ENCODE measurements around the gene C1QTNF5. TPM values are rescaled to one million over a fixed set of nuclear protein-coding genes. Genes with fewer than 3 reads are reported as not detected.

Gene C1QTNF5
- total RNA-seq, 1 experiment from 2014 or later: not detected

GRCh38 chr11:119363851-119364590, 23.3 kb upstream of the C1QTNF5 start:
- Histone ChIP-seq H3K9me3 (no peaks in the 10 kb centered on the region), H3K27me3 (no peaks in the 10 kb centered on the region), H3K36me3 (peaks cover 17% of the 10 kb centered on the region), H3K4me3 (peak overlapping the region; percentile 50)
- peak; percentile 59 for DNase-seq

- Histone ChIP-seq H3K9me3 (no peaks in the 10 kb centered on the region), H3K4me3 (peak overlapping the region; percentile 50), H3K36me3 (peaks cover 24% of the 10 kb centered on the region), H3K27me3 (no peaks in the 10 kb centered on the region)
- DNase-seq: no peak
Observed at GRCh38 chr11:119363081-119363850, 22.6 kb upstream of the C1QTNF5 start.

DNA sequence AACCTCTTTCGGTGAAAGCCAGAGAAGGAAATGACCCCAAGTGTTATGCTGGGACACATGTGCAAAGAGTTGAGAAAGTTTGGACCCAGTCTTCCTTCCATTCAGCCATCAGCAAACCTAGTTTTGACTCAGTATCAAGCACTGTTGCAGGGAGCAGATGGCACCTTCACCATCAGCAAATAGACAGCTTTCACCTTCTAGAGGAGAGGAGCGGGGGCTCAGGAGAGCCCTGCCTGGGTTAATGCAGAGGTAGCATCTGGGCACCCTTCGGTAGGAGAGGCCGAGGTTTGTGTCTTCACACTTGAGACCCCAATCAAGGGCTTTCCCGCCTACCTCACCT, 22.0 kb upstream of the C1QTNF5 start:
- Histone ChIP-seq H3K27me3 (no peaks in the 10 kb centered on the region), H3K4me3 (peak overlapping the region; percentile 50), H3K36me3 (peaks cover 29% of the 10 kb centered on the region), H3K9me3 (no peaks in the 10 kb centered on the region)
- DNase-seq: no peak

DNA sequence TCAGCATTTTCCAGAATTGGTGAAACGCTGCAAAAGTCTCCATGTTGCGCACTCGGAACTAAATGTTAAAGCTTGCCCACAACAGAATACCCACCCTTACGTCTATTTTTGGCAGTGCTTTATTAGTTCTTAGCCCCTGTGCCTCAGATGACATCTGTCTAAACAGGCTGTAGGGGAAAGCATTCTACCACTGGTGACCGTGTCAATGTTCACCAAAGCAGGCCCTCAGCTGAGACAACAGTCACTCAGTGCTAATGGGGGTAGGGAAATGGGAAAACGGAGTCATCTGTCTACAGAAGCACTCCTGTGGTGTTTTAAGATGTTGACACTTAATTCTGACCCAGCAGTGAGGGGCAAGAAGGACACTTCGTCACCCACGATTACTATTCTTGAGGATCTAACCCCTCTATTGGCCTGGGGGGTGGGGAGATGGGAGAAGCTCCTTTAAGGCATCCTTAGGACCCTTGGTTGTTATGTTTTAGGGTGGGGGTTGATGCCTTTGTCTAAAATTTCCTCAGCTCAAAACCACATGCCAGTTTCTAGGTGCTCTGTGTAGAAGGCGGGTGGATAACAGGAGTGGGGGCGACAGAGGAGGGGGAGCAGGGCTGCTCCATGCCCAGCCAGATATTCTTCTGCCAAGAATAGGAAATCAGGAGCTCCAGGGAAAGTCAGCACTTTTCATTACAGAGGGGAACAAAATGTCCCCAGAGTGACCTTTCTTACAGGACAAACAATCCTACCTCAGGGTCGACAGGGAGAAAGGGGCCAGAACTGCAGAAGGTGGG, 21.4 kb upstream of the C1QTNF5 start:
- Histone ChIP-seq H3K36me3 (peaks cover 34% of the 10 kb centered on the region), H3K9me3 (no peaks in the 10 kb centered on the region), H3K4me3 (peak overlapping the region; percentile 50), H3K27me3 (no peaks in the 10 kb centered on the region)
- DNase-seq: no peak

GRCh38 chr11:119361056-119361787, 20.5 kb upstream of the C1QTNF5 start:
- peak; percentile 93 for DNase-seq
- Histone ChIP-seq H3K27me3 (no peaks in the 10 kb centered on the region), H3K36me3 (peaks cover 38% of the 10 kb centered on the region), H3K4me3 (peak overlapping the region; percentile 8; the same call in 1 of the 2 replicates), H3K9me3 (no peaks in the 10 kb centered on the region)

GRCh38 chr11:119359365-119360214, 18.9 kb upstream of the C1QTNF5 start:
- Histone ChIP-seq H3K4me3 (no peak overlapping the region), H3K9me3 (no peaks in the 10 kb centered on the region), H3K27me3 (no peaks in the 10 kb centered on the region), H3K36me3 (peaks cover 45% of the 10 kb centered on the region)
- DNase-seq: no peak

- DNase-seq: no peak
- H3K36me3 ChIP-seq: peaks cover 46% of the 10 kb centered on the region
- no peaks in the 10 kb centered on the region for H3K27me3 ChIP-seq
- no peaks in the 10 kb centered on the region for H3K9me3 ChIP-seq
- H3K4me3 ChIP-seq: no peak overlapping the region
Observed at GRCh38 chr11:119357074-119357473, 16.4 kb upstream of the C1QTNF5 start.

- no peaks in the 10 kb centered on the region for H3K27me3 ChIP-seq
- no peak overlapping the region for H3K4me3 ChIP-seq
- H3K36me3 ChIP-seq: peaks cover 46% of the 10 kb centered on the region
- H3K9me3 ChIP-seq: no peaks in the 10 kb centered on the region
- DNase-seq: no peak
Observed at GRCh38 chr11:119356349-119357031, 15.8 kb upstream of the C1QTNF5 start.

- no peak for DNase-seq
- Histone ChIP-seq H3K9me3 (no peaks in the 10 kb centered on the region), H3K36me3 (peaks cover 41% of the 10 kb centered on the region), H3K27me3 (no peaks in the 10 kb centered on the region), H3K4me3 (no peak overlapping the region)
Observed at GRCh38 chr11:119355091-119355843, 14.6 kb upstream of the C1QTNF5 start.

DNA sequence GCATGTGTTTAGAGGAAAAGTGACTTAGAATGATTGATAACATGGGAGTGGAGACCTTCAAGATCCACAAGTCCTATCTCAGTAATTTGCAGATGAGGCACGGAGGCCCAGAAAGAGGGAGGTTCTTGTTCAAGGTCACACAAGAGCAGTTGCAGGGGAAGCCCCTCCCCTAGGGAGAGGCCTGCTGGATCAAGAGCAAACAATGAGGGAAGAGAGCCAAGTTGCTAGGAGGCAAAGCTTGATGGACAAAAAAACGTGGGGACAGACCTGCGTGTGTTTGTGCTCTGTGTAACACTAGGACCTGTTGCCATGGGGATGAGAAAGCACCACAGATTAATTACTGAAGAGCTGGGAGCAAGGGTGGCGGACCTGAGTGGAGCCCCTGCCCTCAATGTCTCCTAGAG, 12.2 kb upstream of the C1QTNF5 start:
- H3K4me3 ChIP-seq: no peak overlapping the region
- H3K36me3 ChIP-seq: peaks cover 20% of the 10 kb centered on the region
- no peak for DNase-seq
- no peaks in the 10 kb centered on the region for H3K9me3 ChIP-seq
- H3K27me3 ChIP-seq: no peaks in the 10 kb centered on the region

DNA sequence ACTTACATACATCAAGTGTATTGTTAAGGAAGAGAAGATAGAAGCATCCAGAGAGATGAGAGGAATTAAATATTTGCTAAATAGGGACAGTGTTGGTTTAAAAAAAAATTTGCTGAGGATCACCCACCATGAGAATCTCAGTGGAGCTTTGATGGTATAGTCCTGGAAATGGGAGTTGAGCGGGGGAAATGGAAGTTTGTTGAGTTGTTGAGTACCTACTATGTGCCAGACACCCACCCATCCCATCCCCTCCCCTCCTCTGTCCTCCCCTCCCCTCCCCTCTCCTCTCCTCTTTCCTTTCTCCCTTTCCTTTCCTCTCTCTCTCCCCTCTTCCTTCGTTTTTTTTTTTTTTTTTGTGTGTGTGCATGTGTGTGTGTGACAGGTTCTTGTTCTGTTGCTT, 10.5 kb upstream of the C1QTNF5 start:
- DNase-seq: no peak
- peaks cover 10% of the 10 kb centered on the region for H3K36me3 ChIP-seq
- H3K9me3 ChIP-seq: no peaks in the 10 kb centered on the region

GRCh38 chr11:119350302-119350701, 9.6 kb upstream of the C1QTNF5 start:
- no peaks in the 10 kb centered on the region for H3K9me3 ChIP-seq
- H3K36me3 ChIP-seq: peaks cover 5% of the 10 kb centered on the region; the same call in 1 of the 2 replicates
- H3K27me3 ChIP-seq: no peaks in the 10 kb centered on the region
- DNase-seq: no peak
- H3K4me3 ChIP-seq: no peak overlapping the region

More for the DNA sequence above, 10.5 kb upstream of the C1QTNF5 start:
- Histone ChIP-seq H3K27me3 (no peaks in the 10 kb centered on the region), H3K4me3 (no peak overlapping the region)

DNA sequence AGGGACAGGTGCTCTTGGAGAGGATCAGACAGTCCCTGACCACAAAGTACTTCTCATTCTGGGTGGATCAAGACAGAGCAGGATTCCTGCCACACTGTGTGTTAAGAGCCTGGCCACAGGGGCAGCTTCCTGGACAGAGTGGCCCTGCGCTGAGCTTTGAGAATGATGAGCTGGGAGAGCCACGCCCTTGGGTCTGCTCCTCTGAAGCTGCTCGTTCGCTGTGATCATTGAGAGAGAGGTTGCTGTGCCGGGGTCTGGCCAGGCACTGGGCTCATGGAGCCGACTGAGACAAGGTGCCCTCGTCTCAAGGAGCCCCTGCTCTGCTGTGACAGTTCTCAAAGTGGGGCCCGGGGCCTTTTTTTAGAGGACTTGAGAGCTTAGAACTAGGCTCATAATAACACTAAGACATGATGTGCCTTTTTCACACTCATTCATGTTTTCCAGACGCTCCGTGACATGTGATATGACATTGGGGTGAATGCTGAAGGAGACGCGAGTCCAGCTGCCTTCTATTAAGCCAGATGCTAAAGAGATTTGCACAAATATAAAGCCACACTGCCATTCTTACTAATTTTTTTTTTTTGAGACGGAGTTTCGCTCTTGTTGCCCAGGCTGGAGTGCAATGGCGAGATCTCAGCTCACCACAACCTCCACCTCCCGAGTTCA, 7.4 kb upstream of the C1QTNF5 start:
- Histone ChIP-seq H3K27me3 (no peaks in the 10 kb centered on the region), H3K36me3 (no peaks in the 10 kb centered on the region), H3K4me3 (no peak overlapping the region), H3K9me3 (no peaks in the 10 kb centered on the region)
- DNase-seq: no peak

GRCh38 chr11:119347242-119347641, 6.6 kb upstream of the C1QTNF5 start:
- no peaks in the 10 kb centered on the region for H3K36me3 ChIP-seq
- no peak for DNase-seq
- no peak overlapping the region for H3K4me3 ChIP-seq
- no peaks in the 10 kb centered on the region for H3K9me3 ChIP-seq
- no peaks in the 10 kb centered on the region for H3K27me3 ChIP-seq
